Fibroblast of skin of abdomen (primary cell): ENCODE results near the gene SPON1.
A peak's percentile ranks its signal among the peaks of the same experiment; 100 is the strongest.

Experiments used
- DNase-seq: peaks from one replicate; pipeline ENCODE4 v3.0.0-alpha.2; 2013

The SPON1 gene

DNA sequence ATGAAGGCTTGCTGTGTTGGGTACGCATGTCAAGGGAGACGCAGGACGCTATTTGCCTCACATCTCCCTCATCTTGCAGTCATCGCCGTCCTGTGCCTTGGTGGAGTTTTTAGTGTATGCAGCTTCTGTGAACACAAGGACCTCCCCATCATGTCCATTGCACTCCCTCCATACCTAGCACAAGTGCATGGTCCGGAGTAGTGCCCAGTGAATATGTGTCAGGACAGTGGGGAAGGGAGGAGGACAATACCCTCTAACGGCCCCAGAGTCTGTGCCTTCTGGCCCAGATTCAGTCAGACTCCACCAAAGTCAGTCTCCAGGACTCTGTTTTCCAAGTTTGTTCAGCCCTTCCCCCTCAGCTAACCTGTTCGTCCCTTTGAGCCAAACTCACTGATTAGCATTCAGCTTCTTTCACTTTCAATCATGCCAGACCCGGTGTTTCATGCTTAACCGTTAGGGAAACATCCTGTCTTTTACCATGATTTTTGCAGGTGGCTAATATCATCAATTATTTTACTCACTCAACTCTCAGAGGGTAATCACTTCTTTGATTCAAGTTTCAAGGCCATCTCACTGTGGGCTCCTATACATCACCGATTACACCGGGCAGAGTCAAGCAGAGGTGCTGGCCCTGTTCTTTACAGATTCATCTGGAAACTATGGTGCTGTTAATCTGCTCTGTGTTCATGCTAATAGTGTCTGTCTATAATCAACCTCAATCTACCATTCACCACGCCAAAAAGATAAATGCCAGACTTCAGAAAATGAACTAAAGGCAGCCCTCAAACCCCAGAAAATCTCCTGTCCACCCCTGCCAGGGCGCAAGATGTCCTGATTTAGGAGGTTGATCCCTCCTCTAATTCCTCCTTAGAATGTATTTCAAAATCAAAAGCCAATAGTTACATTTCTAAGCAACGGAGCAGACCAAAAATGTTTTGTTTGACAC, 240.0 kb downstream of the SPON1 start:
- DNase-seq = no peak

DNA sequence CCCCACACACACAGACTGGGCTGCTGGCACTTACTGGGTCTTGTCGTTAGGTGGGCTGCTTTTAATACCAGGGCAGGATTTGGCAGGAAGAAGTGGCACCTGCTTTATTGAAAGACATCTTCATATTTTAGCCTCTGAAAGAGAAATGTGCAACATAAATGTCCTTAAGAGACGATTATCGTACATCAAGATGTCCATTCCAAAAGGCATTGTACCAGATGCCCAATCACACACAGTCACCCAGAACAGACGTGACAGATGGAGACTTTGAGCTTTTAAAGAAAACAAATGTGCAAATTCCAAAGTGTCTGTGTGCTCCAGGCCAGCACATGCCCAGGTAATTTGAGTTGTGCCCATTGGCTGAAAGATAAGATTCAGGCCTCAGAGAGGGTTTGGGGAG, 240.8 kb downstream of the SPON1 start:
- no peak for DNase-seq

DNA sequence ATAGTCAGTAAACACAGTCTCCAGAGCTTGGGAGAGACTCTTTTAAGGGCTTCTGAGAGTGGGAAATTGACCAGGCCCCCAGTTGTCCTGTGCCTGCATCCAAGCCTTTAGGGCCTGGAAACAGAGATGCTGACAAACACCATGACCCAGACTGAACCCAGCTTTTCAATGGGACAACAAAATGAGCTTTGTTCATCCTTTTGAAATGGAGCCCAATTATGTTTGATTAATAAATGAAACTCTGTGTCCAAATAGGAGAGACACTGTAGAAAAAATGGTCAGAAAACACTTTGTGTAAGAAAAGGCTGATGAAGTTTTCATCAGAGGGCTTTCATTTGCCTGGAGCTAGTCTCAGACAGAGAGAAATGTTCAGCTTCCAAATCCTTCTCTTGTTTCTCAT, 250.5 kb downstream of the SPON1 start:
- no peak for DNase-seq

DNA sequence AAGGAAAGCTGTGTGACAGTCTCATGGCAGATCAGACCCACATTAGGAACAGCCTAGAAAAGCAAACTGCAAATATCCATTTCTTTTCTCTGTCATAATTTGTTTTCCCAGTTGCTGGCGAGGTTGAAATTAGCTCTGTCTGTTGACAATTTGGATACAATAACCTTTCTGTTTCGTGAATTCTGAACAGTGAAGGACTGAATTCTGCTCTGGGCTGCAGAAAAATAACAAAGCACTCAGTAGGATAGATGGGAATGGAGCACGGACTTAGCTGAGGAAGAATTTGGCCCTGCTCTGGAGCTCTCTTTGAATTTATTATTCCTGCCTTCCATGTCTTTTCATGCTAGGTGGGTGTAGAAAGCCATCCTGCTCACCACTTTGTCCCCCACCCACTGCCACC, 256.2 kb downstream of the SPON1 start:
- DNase-seq = no peak

DNA sequence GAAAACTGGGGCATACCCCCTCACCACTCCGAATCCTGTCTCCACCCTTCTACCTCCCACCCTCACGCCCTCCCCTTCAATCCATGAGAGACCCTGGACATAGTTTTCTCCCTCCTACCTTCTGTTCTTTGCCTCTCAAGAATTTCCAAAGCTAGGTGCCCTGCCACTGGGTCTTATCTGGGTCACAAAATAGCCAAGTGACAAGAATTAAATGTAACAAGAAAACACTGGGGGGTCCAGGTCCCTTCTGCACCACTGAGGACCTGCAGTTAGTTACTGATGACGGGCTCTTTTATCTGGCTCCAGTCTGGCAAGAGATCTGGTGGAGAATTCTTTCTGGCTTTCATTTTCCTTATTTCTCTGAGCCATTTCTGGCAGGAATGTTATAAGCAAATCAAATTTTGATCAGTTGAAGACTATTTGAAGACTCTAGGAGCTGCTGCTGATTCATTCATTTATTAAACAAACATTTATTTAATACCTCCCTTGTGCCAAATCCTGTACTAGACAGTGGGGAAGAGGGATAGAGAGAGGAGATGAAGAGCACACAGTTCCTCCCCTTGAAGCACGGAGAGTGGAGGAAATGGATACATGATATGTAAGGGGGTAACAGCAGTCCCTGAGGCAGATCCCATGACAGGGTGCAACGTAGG, 261.2 kb downstream of the SPON1 start:
- DNase-seq = no peak

DNA sequence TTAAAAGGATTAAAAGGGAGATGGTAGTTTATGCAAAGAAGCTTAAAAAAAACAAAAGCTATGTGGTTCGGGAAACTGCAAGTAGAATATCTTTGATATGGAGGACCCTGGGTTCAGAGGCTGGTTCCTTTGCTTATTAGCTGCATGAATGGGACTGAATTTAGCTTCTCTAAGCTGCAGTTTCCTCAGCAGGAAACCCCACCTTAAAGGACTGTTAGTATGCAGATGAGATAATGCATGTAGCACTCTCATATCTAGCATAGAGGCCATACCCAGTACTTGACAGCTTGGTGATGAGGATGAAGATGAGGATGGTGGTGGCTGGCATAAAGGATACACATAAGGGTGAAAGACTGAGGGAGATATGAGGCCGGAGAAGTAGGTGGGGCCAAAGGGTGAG, 261.9 kb downstream of the SPON1 start:
- no peak for DNase-seq

DNA sequence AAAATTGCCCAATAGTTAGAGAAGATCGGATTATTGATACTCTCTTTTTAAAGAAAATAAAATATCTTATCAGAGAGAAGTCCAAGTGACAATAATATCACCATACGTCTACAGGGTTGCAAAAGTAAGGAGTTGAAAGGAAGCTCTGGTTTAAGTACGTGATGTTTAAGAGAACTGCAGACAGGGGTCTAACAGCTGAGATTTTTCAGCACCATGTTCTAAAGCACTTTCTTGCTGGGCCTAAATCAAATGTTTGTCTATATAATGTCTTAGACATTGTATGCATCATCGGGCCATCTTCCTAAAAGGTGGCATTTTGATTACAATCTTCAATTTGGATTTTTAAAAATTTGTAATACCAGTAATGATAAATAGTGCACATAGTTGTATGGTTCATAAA, 263.1 kb downstream of the SPON1 start:
- DNase-seq = no peak

DNA sequence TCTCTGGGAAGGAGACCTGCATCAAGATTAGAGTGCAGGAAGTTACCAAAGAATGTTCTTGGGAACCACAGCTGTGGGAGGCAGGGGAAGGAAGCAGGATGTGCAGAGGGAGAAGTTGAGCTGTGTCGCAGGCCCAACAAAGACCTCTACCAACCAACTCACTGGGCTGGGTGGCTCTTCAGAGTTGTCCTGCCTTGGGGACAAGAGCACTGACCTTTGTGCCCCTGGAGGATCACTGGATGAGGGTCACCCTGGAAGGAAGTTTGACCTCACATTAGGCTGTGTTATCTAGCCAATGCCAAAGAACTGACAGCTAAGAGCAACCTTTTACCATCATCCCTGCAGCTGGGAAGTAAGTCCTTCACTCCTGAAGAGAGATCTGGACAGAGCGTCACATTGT, 265.8 kb downstream of the SPON1 start:
- DNase-seq = no peak

DNA sequence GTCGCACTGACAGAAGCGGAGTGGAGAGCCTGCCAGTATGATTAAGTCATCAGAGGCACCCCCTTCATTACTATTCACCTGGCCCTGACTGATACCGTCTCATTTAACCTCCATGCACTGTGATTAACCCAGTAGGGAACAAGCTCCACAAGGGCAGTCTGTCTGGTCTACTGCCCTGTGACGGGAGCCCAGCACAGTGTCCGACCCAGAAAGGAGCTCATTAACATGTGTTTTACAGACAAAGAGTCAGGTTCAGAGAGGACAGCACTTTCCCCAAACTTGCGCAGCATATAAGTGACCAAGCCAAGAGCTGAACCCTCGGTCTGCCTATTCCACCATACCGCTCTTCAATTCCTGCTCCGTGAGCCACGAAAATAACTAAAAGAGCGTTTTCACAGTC, 266.9 kb downstream of the SPON1 start:
- no peak for DNase-seq

DNA sequence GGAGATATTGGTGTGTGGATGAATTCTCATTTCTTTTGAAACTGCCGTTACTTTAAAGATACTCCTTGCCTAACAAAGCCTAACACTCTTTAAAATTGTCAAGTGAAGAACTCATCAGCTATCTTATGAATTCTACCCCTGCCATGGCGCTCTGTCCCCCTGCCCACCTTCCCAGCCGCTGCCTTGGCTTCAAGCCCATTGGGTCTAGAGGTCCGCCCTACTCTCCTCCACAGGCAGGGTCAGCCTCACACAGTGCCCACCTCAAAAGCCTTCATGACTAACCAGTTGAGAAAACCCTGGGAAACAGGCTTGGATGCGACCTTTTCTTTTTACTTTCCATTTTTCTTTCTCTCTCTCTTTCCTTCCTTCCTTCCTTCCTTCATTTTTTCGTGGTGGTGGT, 267.9 kb downstream of the SPON1 start:
- no peak for DNase-seq

DNA sequence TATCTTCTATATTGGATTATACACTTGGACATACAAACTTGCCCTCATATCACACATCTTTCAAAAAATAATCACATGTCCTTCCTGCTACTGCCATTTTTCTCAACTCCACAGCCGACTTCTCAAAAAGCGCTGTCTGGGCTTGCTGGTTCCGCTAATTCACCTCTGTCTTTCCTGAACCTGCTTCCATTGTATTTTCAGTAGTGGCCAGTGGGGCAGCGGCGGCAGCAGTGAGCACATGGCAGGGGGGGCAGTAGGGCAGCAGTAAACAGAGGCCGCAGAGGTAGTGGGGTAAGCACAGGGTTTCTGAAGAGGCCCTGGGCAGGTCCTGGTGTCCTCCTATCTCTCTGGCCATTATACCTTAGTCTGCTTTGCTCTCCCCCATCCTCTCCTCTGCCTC, 270.1 kb downstream of the SPON1 start:
- DNase-seq = no peak

DNA sequence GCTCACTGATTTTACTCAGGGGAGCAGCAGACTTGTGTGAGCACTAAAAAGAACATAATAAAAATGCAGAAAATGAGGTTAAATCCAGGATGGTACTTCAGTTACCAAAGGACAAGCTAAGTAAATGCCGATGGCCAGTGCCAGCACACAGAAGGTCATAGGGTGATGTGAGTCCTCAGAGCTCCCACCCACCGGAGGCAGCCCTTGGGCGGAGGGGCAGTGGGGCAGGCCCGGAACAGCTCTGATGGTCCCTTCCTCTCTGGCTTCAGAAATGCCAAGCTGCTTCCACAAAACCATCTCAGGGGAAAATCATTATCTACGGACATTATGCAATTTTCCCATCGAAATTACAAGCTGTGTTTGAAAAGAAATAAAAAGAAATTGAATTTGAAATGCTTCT, 271.9 kb downstream of the SPON1 start:
- DNase-seq = no peak

DNA sequence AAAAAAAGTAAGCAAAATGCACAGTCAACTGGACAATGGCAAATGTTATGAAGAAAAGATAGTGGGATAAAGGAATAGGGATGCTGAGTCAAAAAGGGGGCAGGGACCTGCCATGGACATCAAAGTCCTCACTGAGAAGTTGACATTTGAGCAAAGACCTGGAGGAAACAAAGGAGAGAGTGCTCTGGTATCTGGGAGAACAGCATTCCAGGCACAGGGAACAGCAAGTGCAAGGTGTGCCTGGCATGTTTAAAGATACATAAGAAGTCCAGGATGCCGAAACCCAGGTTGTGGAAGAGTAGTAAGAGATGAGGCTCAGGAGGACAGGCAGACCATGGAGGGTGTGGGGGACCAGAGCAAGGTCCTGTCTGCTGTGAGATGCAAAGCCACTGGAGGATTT, 273.2 kb downstream of the SPON1 start:
- DNase-seq = no peak

DNA sequence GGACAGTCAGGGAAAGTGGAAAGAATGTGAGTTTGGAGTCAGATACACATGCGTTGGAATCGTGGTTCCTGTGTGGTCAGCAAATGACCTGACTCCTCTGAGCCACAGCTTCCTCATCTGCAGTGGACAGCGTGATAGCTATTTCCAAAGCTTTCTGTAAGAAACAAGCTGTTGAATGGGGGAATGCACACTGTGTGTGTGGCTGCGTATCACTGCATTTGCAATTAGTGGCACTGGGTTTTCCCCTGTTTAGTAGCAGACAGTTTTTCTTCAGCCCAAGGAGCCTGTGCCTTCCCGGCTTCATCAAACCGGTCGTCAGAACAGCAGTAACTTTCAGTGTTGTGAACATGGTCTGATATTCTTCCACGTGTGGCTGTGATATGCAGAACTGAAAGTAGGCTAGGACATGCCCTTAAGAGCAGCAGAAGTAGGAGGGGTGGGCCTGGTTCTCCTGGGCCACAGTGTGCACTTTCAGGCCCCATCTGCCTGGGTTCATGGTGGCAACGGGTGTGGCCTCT, 275.0 kb downstream of the SPON1 start:
- DNase-seq = no peak

DNA sequence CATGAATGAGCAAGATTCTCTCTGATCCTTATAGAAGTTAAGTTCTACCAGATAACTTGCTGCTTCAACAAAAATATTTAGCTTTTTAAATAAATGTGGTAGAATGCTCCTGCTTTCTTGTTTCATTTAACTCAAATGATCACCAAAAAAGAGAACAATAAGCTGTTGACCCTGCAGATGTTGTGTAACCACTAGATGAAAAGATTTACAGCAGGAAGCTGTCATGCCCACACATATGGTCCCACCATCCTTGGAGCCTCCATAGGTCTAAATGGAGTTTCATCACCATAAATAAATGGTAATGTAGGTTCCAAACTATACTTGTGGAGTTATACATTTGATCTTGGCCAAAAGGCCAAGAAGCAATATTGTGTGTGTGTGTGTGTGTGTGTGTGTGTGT, 277.7 kb downstream of the SPON1 start:
- no peak for DNase-seq

DNA sequence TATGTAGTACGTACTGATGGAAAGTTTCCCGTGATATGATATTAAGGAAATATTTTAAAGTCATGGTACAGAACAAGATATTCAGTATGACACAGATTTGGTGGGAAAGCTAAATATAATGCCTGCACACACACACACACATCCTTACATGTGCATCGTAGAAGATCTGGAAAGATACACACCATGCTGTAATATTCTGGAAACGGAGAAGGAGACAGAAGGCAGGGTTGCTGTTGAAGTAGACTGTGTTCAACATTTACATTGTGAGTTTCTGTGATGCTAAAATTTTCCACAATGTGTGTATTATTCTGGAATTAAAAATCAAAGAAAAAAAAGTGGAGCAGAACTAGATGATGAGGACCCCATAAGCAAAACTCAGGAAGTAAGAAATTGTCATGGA, 278.4 kb downstream of the SPON1 start:
- DNase-seq = no peak

DNA sequence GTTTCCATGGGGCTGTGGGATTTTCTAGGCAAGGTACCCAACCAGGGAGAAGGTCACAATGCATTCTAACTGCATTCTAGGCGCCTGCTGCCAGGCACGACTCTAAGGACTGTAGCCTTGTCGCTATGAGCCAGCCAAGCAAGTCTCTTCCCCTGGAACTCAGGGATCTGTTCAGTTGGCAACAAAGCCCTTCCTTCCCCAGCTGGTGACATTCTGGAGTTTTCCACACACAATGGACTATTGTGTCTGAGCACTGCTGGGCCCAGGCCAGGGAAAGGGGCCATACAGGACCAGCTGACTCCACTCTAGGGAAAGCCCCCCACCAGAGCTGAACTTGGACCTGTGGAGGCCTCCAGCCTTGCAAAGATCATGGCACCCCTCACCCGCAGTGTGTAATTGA, 279.7 kb downstream of the SPON1 start:
- DNase-seq = no peak

DNA sequence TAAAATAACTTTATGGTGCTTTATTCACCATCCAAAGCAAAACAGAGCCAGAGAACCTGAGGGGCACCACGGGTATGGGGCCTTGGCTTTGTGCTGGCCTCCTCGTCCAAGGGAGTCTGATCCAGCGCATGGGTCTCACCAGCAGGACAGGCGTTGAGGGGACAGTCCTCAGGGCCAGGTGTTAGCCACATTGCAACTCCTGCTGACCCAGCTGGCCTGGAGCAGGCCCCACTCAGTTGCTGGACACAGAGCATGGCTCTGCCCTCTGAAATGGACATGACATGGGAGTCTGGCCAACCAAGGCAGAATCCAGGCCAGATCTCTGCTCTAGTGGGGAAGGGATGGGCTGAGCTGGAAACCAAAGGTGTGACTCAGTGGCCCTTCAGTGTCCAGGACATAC, 280.2 kb downstream of the SPON1 start:
- DNase-seq = no peak

DNA sequence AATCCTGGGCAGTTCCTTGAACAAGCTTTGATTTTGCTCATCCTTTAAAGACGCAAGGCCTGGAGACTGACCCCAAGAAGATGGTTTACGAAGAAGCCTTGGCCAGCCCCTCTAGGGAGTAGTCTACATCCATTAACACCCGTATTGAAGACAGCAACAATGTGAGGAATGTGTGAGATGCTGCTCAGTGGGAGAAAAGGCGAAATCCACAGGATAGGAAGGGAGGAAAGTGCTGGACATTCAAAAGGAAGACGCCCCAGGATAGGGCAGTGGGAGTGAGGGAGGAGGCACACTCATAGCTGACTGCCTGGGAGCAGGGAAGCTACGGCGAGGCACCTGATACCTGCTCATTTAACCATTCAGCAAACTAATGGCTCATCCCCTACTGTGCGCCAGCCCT, 282.4 kb downstream of the SPON1 start:
- no peak for DNase-seq

DNA sequence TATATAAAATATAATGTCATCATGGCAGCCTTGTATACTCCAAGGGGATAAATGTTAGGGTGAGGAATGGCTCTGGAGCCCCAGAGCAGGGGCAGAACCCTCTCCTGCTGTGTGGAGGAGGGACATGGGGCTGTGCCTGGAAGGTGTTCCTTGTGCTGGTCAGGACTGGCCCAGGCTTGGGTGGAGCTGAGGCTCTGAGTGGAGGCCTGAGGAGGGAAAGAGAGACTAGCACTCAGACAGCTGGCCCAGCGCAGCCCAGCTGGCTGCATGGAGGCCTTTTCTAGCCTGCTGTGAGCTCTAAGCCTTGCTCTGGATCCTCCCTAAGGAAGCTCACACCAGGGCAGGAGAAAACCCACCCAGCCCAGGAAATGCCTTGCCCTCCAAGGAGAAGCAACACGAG, 282.9 kb downstream of the SPON1 start:
- DNase-seq = no peak

DNA sequence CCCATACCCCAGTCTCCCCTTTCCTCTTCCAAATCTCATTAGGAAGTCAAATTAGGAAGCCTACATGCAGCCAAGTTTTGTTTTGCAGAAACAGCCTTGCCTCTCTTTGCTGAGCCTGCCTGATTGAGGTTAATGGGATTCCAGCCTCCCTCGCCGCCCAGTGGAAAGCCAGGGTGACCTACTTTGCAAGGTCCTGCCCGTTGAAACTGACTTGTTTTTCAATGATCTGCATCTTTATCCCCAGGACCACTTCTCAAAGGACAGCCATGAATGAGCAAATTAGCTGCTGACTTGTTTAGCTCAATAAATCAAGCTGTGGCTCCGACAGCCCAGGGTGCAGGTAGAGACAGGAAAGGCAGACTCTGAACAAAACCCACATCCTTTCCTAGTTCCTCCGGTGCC, 286.1 kb downstream of the SPON1 start:
- DNase-seq = no peak

DNA sequence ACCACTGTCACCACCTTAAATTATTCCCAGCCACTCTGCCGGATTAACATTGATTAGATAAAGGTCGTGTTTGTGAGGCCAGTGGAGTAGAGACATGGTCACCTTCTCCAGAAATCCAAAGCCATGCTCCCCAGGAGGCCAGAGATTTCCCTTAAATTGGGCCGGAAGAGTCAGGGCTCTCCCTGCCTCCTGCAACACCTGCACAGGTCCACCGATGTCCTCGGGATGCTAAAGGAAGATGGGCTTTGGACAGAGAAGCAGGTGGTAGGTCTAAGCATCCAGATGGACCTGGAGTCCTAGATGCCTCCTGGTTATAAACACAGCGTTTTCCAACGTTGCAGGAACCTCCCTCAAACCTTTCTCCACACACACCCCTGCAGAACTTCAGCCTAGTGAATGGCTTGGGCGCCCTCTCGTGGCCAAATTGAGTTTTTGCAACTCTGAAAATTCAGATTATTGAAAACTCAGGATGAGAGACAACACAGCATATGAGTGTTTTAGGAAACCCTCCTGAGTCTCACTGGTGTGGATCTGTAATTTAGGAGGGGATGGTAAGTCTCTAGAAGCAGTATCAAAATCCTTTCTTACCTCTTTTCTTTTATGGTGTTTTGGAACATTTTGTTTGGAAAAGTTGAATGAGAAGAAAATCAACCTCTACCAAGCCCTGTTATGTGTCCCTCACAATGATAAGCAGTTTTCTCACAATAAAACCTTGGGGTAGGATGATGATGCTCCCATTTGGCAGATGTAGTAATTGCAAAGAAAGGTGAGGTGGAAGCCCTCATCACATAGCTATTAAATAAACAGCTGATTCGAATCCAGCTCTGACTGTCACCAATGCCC, 286.8 kb downstream of the SPON1 start:
- peak; percentile 48 for DNase-seq

DNA sequence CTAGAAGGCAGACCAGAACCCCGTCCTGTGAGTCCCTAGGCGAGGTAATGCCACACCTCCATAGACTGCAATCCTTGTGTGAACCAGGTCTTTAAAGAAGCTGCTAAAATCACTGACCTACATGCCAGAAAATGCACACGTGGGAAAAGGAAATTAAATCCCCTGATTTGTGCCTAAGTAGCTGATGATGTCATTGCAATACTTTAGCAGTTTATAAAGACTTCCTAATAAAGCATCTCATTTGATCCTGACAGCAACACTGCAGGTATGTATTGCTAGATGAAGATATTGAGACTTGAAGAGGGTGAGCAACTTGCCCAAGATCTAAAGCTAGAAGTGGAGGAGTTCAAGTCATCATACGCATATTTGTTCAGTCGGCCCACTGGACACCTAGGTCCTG, 289.2 kb downstream of the SPON1 start:
- DNase-seq = no peak
